ENCODE data around the gene BMP8A. TPM values are rescaled to one million over a fixed set of nuclear protein-coding genes. Genes with fewer than 3 reads are reported as not detected.
"Not testable (repeated sequence)": the region's sequence is repeated elsewhere in the genome, so short reads cannot be mapped to it uniquely, and the experiment has no call there.

The BMP8A gene
- total and polyA plus RNA-seq, 7 experiments from 2014 or later: 0.12 to 0.19 TPM; not detected in 5

- H3K36me3 Mint-ChIP-seq: peaks cover 5 to 52% (median 22%) of the 10 kb centered on the region in 5 donors
- Histone ChIP-seq H3K9me3 (ENCODE audit: control insufficient read depth in 2 of 3, low read length in 3 of 3) (no peaks in the 10 kb centered on the region), H3K4me3 (ENCODE audit: low read length) (no peak overlapping the region), H3K36me3 (ENCODE audit: control insufficient read depth in 2 of 3, insufficient read depth in 3 of 3, low read length in 3 of 3) (peaks cover 5 to 66% (median 29%) of the 10 kb centered on the region in 3 experiments), H3K4me1 (ENCODE audit: control insufficient read depth in 2 of 2, insufficient read depth in 2 of 2, low read length in 2 of 2) (no peaks in the 10 kb centered on the region), H3K27me3 (ENCODE audit: control insufficient read depth in 2 of 2, insufficient read depth in 2 of 2, low read length in 2 of 2) (no peaks in the 10 kb centered on the region), H3K27ac (ENCODE audit: low read depth, low read length) (no peak overlapping the region)
- no peak for ATAC-seq
- intact Hi-C loops (cut with micrococcal nuclease): no loop called here
- H3K4me1 Mint-ChIP-seq: peaks cover 0 to 2% (median 0%) of the 10 kb centered on the region in 7 donors
- DNase-seq: no peak
- H3K27me3 Mint-ChIP-seq: no peaks in the 10 kb centered on the region
- ChIA-PET CTCF (no interaction called here), POLR2A (no interaction called here)
- H3K9me3 Mint-ChIP-seq: no peaks in the 10 kb centered on the region
- no peak overlapping the region for H3K4me3 Mint-ChIP-seq
- H3K27ac Mint-ChIP-seq: peak overlapping the region in 3 of 9 donors; percentile 10 to 45 (median 33)
Observed at GRCh38 chr1:39474810-39475209, 16.6 kb upstream of the BMP8A start.

- H3K27me3 Mint-ChIP-seq; H3K27ac ChIP-seq (ENCODE audit: low read depth, low read length); ATAC-seq; intact Hi-C loops (cut with micrococcal nuclease); H3K4me3 Mint-ChIP-seq; POLR2A ChIA-PET; H3K4me1 Mint-ChIP-seq; H3K4me1 ChIP-seq (ENCODE audit: control insufficient read depth in 2 of 2, insufficient read depth in 2 of 2, low read length in 2 of 2); H3K9me3 Mint-ChIP-seq; H3K27me3 ChIP-seq (ENCODE audit: control insufficient read depth in 2 of 2, insufficient read depth in 2 of 2, low read length in 2 of 2); H3K4me3 ChIP-seq (ENCODE audit: low read length); CTCF ChIA-PET; DNase-seq; H3K9me3 ChIP-seq (ENCODE audit: control insufficient read depth in 2 of 3, low read length in 3 of 3): not testable (repeated sequence)
- peaks cover 5 to 56% (median 22%) of the 10 kb centered on the region in 5 donors for H3K36me3 Mint-ChIP-seq
- peaks cover 5 to 70% (median 31%) of the 10 kb centered on the region in 3 experiments for H3K36me3 ChIP-seq (ENCODE audit: control insufficient read depth in 2 of 3, insufficient read depth in 3 of 3, low read length in 3 of 3)
- H3K27ac Mint-ChIP-seq: peak overlapping the region in 3 of 9 donors; percentile 3 to 75 (median 23)
Observed at GRCh38 chr1:39475551-39475950, 15.9 kb upstream of the BMP8A start.

- no peak for ATAC-seq
- Histone ChIP-seq H3K27me3 (ENCODE audit: control insufficient read depth in 2 of 2, insufficient read depth in 2 of 2, low read length in 2 of 2) (no peaks in the 10 kb centered on the region), H3K36me3 (ENCODE audit: control insufficient read depth in 2 of 3, insufficient read depth in 3 of 3, low read length in 3 of 3) (peaks cover 20 to 66% (median 20%) of the 10 kb centered on the region in 3 experiments), H3K9me3 (ENCODE audit: control insufficient read depth in 2 of 3, low read length in 3 of 3) (no peaks in the 10 kb centered on the region), H3K27ac (ENCODE audit: low read depth, low read length) (no peak overlapping the region), H3K4me1 (ENCODE audit: control insufficient read depth in 2 of 2, insufficient read depth in 2 of 2, low read length in 2 of 2) (no peaks in the 10 kb centered on the region), H3K4me3 (ENCODE audit: low read length) (no peak overlapping the region)
- Mint-ChIP-seq H3K27me3 (no peaks in the 10 kb centered on the region), H3K36me3 (peaks cover 9 to 54% (median 19%) of the 10 kb centered on the region in 5 donors), H3K4me1 (peaks cover 0 to 2% (median 0%) of the 10 kb centered on the region in 7 donors), H3K4me3 (no peak overlapping the region), H3K9me3 (no peaks in the 10 kb centered on the region), H3K27ac (peak overlapping the region in 1 of 9 donors; percentile 5)
- no peak for DNase-seq
- ChIA-PET CTCF (no interaction called here), POLR2A (no interaction called here)
- intact Hi-C loops (cut with micrococcal nuclease): no loop called here
Observed at GRCh38 chr1:39478126-39478915, 13.1 kb upstream of the BMP8A start.

GRCh38 chr1:39481289-39481688 lies 10.1 kb upstream of the BMP8A start:
- Histone ChIP-seq H3K4me3 (ENCODE audit: low read length) (no peak overlapping the region), H3K4me1 (ENCODE audit: control insufficient read depth in 2 of 2, insufficient read depth in 2 of 2, low read length in 2 of 2) (no peaks in the 10 kb centered on the region), H3K27me3 (ENCODE audit: control insufficient read depth in 2 of 2, insufficient read depth in 2 of 2, low read length in 2 of 2) (no peaks in the 10 kb centered on the region), H3K9me3 (ENCODE audit: control insufficient read depth in 2 of 3, low read length in 3 of 3) (no peaks in the 10 kb centered on the region), H3K27ac (ENCODE audit: low read depth, low read length) (no peak overlapping the region), H3K36me3 (ENCODE audit: control insufficient read depth in 2 of 3, insufficient read depth in 3 of 3, low read length in 3 of 3) (peaks cover 20 to 74% (median 35%) of the 10 kb centered on the region in 3 experiments)
- no peak overlapping the region for H3K4me3 Mint-ChIP-seq
- intact Hi-C loops (cut with micrococcal nuclease): no loop called here
- no peaks in the 10 kb centered on the region for H3K27me3 Mint-ChIP-seq
- DNase-seq (no peak), ATAC-seq (no peak)
- peaks cover 5 to 52% (median 19%) of the 10 kb centered on the region in 5 donors for H3K36me3 Mint-ChIP-seq
- no peaks in the 10 kb centered on the region for H3K4me1 Mint-ChIP-seq
- ChIA-PET POLR2A (interaction anchor here (1.3 kb wide), 1 partner anchor 10 kb away, joined by 3 read pairs; the partner anchor contains the start of gene BMP8A), CTCF (interaction anchor here (0.6 kb wide), 1 partner anchor 229 kb away, joined by 3 read pairs; no protein-coding TSS in a partner anchor)
- H3K9me3 Mint-ChIP-seq: no peaks in the 10 kb centered on the region
- H3K27ac Mint-ChIP-seq: peak overlapping the region in 1 of 9 donors; percentile 33

GRCh38 chr1:39483276-39483675 lies 8.2 kb upstream of the BMP8A start:
- Histone ChIP-seq H3K4me1 (ENCODE audit: control insufficient read depth in 2 of 2, insufficient read depth in 2 of 2, low read length in 2 of 2) (no peaks in the 10 kb centered on the region), H3K36me3 (ENCODE audit: control insufficient read depth in 2 of 3, insufficient read depth in 3 of 3, low read length in 3 of 3) (peaks cover 20 to 82% (median 40%) of the 10 kb centered on the region in 3 experiments), H3K4me3 (ENCODE audit: low read length) (no peak overlapping the region), H3K27me3 (ENCODE audit: control insufficient read depth in 2 of 2, insufficient read depth in 2 of 2, low read length in 2 of 2) (no peaks in the 10 kb centered on the region), H3K9me3 (ENCODE audit: control insufficient read depth in 2 of 3, low read length in 3 of 3) (no peaks in the 10 kb centered on the region), H3K27ac (ENCODE audit: low read depth, low read length) (no peak overlapping the region)
- Mint-ChIP-seq H3K27me3 (no peaks in the 10 kb centered on the region), H3K9me3 (no peaks in the 10 kb centered on the region), H3K4me3 (no peak overlapping the region), H3K27ac (peak overlapping the region in 7 of 9 donors; percentile 8 to 77 (median 48)), H3K4me1 (no peaks in the 10 kb centered on the region), H3K36me3 (peaks cover 5 to 50% (median 19%) of the 10 kb centered on the region in 5 donors)
- no peak for DNase-seq
- ChIA-PET POLR2A (no interaction called here), CTCF (no interaction called here)
- no peak for ATAC-seq
- intact Hi-C loops (cut with micrococcal nuclease): no loop called here

- Histone ChIP-seq H3K4me3 (ENCODE audit: low read length) (no peak overlapping the region), H3K9me3 (ENCODE audit: control insufficient read depth in 2 of 3, low read length in 3 of 3) (no peaks in the 10 kb centered on the region), H3K36me3 (ENCODE audit: control insufficient read depth in 2 of 3, insufficient read depth in 3 of 3, low read length in 3 of 3) (peaks cover 15 to 69% (median 36%) of the 10 kb centered on the region in 3 experiments), H3K4me1 (ENCODE audit: control insufficient read depth in 2 of 2, insufficient read depth in 2 of 2, low read length in 2 of 2) (no peaks in the 10 kb centered on the region), H3K27me3 (ENCODE audit: control insufficient read depth in 2 of 2, insufficient read depth in 2 of 2, low read length in 2 of 2) (no peaks in the 10 kb centered on the region), H3K27ac (ENCODE audit: low read depth, low read length) (no peak overlapping the region)
- Mint-ChIP-seq H3K36me3 (peaks cover 5 to 40% (median 20%) of the 10 kb centered on the region in 5 donors), H3K4me1 (peaks cover 0 to 5% (median 0%) of the 10 kb centered on the region in 7 donors), H3K9me3 (no peaks in the 10 kb centered on the region), H3K27ac (no peak overlapping the region), H3K27me3 (no peaks in the 10 kb centered on the region), H3K4me3 (no peak overlapping the region)
- ATAC-seq (no peak), DNase-seq (no peak)
- ChIA-PET CTCF (no interaction called here), POLR2A (no interaction called here)
- intact Hi-C loops (cut with micrococcal nuclease): no loop called here
Observed at GRCh38 chr1:39484564-39484963, 6.9 kb upstream of the BMP8A start.
